ENCODE measurements around the gene MCF2L2.
"Not testable (repeated sequence)": the region's sequence is repeated elsewhere in the genome, so short reads cannot be mapped to it uniquely, and the experiment has no call there.

Gene MCF2L2

GRCh38 chr3:183444748-183445147 is 16.3 kb upstream of the MCF2L2 start:
- no CpG with 5 or more reads among the region's 1 CpG for WGBS (ENCODE audit: insufficient coverage)
- ChIA-PET CTCF (no interaction called here), POLR2A (no interaction called here)
- H3K27me3 ChIP-seq (replicated peaks in 2 of 5; ENCODE audit: control insufficient read depth in 4 of 5, insufficient read depth in 5 of 5, low read length in 4 of 5) = no peaks in the 10 kb centered on the region
- DNase-seq = no peak
- H3K27ac ChIP-seq (ENCODE audit: insufficient read depth in 1 of 2, low read depth in 1 of 2, low read length in 2 of 2, poor library complexity in 1 of 2, severe bottlenecking in 2 of 2) = no peak overlapping the region
- peaks cover 6 to 24% (median 11%) of the 10 kb centered on the region in 4 experiments for H3K4me1 ChIP-seq (ENCODE audit: control extremely low read depth in 1 of 4, control insufficient read depth in 4 of 4, insufficient read depth in 4 of 4, low read length in 3 of 4)
- H3K4me3 ChIP-seq (ENCODE audit: control insufficient read depth in 1 of 7, extremely low read depth in 1 of 7, insufficient read depth in 4 of 7, low read depth in 2 of 7, low read length in 6 of 7) = no peak overlapping the region
- no peaks in the 10 kb centered on the region for H3K36me3 ChIP-seq (ENCODE audit: control insufficient read depth in 4 of 4, insufficient read depth in 4 of 4, low read length in 3 of 4)
- H3K9me3 ChIP-seq (ENCODE audit: control extremely low read depth in 1 of 5, control insufficient read depth in 4 of 5, insufficient read depth in 2 of 5, low read depth in 1 of 5, low read length in 4 of 5) = peaks cover 0 to 12% (median 7%) of the 10 kb centered on the region in 5 experiments

- POLR2A ChIA-PET = no interaction called here
- CTCF ChIA-PET = no interaction called here
- H3K27ac ChIP-seq (ENCODE audit: insufficient read depth in 1 of 2, low read depth in 1 of 2, low read length in 2 of 2, poor library complexity in 1 of 2, severe bottlenecking in 2 of 2) = no peak overlapping the region
- no peaks in the 10 kb centered on the region for H3K27me3 ChIP-seq (replicated peaks in 2 of 5; ENCODE audit: control insufficient read depth in 4 of 5, insufficient read depth in 5 of 5, low read length in 4 of 5)
- no peak overlapping the region for H3K4me3 ChIP-seq (ENCODE audit: control insufficient read depth in 1 of 7, extremely low read depth in 1 of 7, insufficient read depth in 4 of 7, low read depth in 2 of 7, low read length in 6 of 7)
- peaks cover 4 to 14% (median 6%) of the 10 kb centered on the region in 4 experiments for H3K4me1 ChIP-seq (ENCODE audit: control extremely low read depth in 1 of 4, control insufficient read depth in 4 of 4, insufficient read depth in 4 of 4, low read length in 3 of 4)
- DNase-seq = no peak
- WGBS (ENCODE audit: insufficient coverage) = 92% methylated on average over 5 of the region's 10 CpGs
- H3K36me3 ChIP-seq (ENCODE audit: control insufficient read depth in 4 of 4, insufficient read depth in 4 of 4, low read length in 3 of 4) = no peaks in the 10 kb centered on the region
- peaks cover 0 to 14% (median 7%) of the 10 kb centered on the region in 5 experiments for H3K9me3 ChIP-seq (ENCODE audit: control extremely low read depth in 1 of 5, control insufficient read depth in 4 of 5, insufficient read depth in 2 of 5, low read depth in 1 of 5, low read length in 4 of 5)
Measured at GRCh38 chr3:183443395-183444385, 15.3 kb upstream of the MCF2L2 start.

- Histone ChIP-seq H3K4me3 (ENCODE audit: control insufficient read depth in 1 of 7, extremely low read depth in 1 of 7, insufficient read depth in 4 of 7, low read depth in 2 of 7, low read length in 6 of 7) (no peak overlapping the region), H3K4me1 (ENCODE audit: control extremely low read depth in 1 of 4, control insufficient read depth in 4 of 4, insufficient read depth in 4 of 4, low read length in 3 of 4) (peaks cover 0 to 7% (median 3%) of the 10 kb centered on the region in 4 experiments), H3K36me3 (ENCODE audit: control insufficient read depth in 4 of 4, insufficient read depth in 4 of 4, low read length in 3 of 4) (no peaks in the 10 kb centered on the region), H3K9me3 (ENCODE audit: control extremely low read depth in 1 of 5, control insufficient read depth in 4 of 5, insufficient read depth in 2 of 5, low read depth in 1 of 5, low read length in 4 of 5) (peaks cover 0 to 14% (median 7%) of the 10 kb centered on the region in 5 experiments), H3K27me3 (replicated peaks in 2 of 5; ENCODE audit: control insufficient read depth in 4 of 5, insufficient read depth in 5 of 5, low read length in 4 of 5) (no peaks in the 10 kb centered on the region), H3K27ac (ENCODE audit: insufficient read depth in 1 of 2, low read depth in 1 of 2, low read length in 2 of 2, poor library complexity in 1 of 2, severe bottlenecking in 2 of 2) (no peak overlapping the region)
- no CpG with 5 or more reads among the region's 1 CpG for WGBS (ENCODE audit: insufficient coverage)
- CTCF ChIA-PET = no interaction called here
- POLR2A ChIA-PET = no interaction called here
- peak in 1 of 3 donors; percentile 20 for DNase-seq
Measured at GRCh38 chr3:183442994-183443393, 14.6 kb upstream of the MCF2L2 start.

- not testable (repeated sequence) for H3K27me3 ChIP-seq (replicated peaks in 2 of 5; ENCODE audit: control insufficient read depth in 4 of 5, insufficient read depth in 5 of 5, low read length in 4 of 5); H3K4me3 ChIP-seq (ENCODE audit: control insufficient read depth in 1 of 7, extremely low read depth in 1 of 7, insufficient read depth in 4 of 7, low read depth in 2 of 7, low read length in 6 of 7); H3K4me1 ChIP-seq (ENCODE audit: control extremely low read depth in 1 of 4, control insufficient read depth in 4 of 4, insufficient read depth in 4 of 4, low read length in 3 of 4); H3K27ac ChIP-seq (ENCODE audit: insufficient read depth in 1 of 2, low read depth in 1 of 2, low read length in 2 of 2, poor library complexity in 1 of 2, severe bottlenecking in 2 of 2); H3K36me3 ChIP-seq (ENCODE audit: control insufficient read depth in 4 of 4, insufficient read depth in 4 of 4, low read length in 3 of 4)
- H3K9me3 ChIP-seq (ENCODE audit: control extremely low read depth in 1 of 5, control insufficient read depth in 4 of 5, insufficient read depth in 2 of 5, low read depth in 1 of 5, low read length in 4 of 5) = peaks cover 0 to 14% (median 7%) of the 10 kb centered on the region in 5 experiments
- peak in 2 of 3 donors; percentile 48 to 61 for DNase-seq
- WGBS (ENCODE audit: insufficient coverage) = no CpG with 5 or more reads among the region's 3 CpGs
- ChIA-PET CTCF (interaction anchor here (1.1 to 2.2 kb wide), 3 partner anchors 12 to 24 kb away, joined by 4 to 8 read pairs (median 5); partner anchors contain the start of gene MCF2L2), POLR2A (interaction anchor here (0.7 to 1.1 kb wide), 2 partner anchors 10 to 146 kb away, joined by 4 to 12 read pairs; no protein-coding TSS in a partner anchor)
Measured at GRCh38 chr3:183440521-183440920, 12.1 kb upstream of the MCF2L2 start.

GRCh38 chr3:183439515-183439914 is 11.1 kb upstream of the MCF2L2 start:
- Histone ChIP-seq H3K4me1 (ENCODE audit: control extremely low read depth in 1 of 4, control insufficient read depth in 4 of 4, insufficient read depth in 4 of 4, low read length in 3 of 4) (no peaks in the 10 kb centered on the region), H3K27me3 (replicated peaks in 2 of 5; ENCODE audit: control insufficient read depth in 4 of 5, insufficient read depth in 5 of 5, low read length in 4 of 5) (no peaks in the 10 kb centered on the region), H3K27ac (ENCODE audit: insufficient read depth in 1 of 2, low read depth in 1 of 2, low read length in 2 of 2, poor library complexity in 1 of 2, severe bottlenecking in 2 of 2) (no peak overlapping the region), H3K9me3 (ENCODE audit: control extremely low read depth in 1 of 5, control insufficient read depth in 4 of 5, insufficient read depth in 2 of 5, low read depth in 1 of 5, low read length in 4 of 5) (peaks cover 0 to 14% (median 6%) of the 10 kb centered on the region in 5 experiments), H3K36me3 (ENCODE audit: control insufficient read depth in 4 of 4, insufficient read depth in 4 of 4, low read length in 3 of 4) (no peaks in the 10 kb centered on the region), H3K4me3 (ENCODE audit: control insufficient read depth in 1 of 7, extremely low read depth in 1 of 7, insufficient read depth in 4 of 7, low read depth in 2 of 7, low read length in 6 of 7) (no peak overlapping the region)
- no peak for DNase-seq
- WGBS (ENCODE audit: insufficient coverage) = no CpG with 5 or more reads among the region's 3 CpGs
- ChIA-PET CTCF (interaction anchor here (1.1 to 2.2 kb wide), 3 partner anchors 9 to 17 kb away, joined by 3 to 8 read pairs (median 5); partner anchors contain the start of gene MCF2L2), POLR2A (interaction anchor here (1.1 kb wide), 1 partner anchor 9 kb away, joined by 4 read pairs; no protein-coding TSS in a partner anchor)

GRCh38 chr3:183438735-183439134 is 10.3 kb upstream of the MCF2L2 start:
- ChIA-PET POLR2A (interaction anchor here (0.6 kb wide), 1 partner anchor 454 kb away, joined by 4 read pairs; no protein-coding TSS in a partner anchor), CTCF (interaction anchor here (1.5 to 2.2 kb wide), 2 partner anchors 8 to 11 kb away, joined by 3 to 8 read pairs; partner anchors contain the start of gene MCF2L2)
- DNase-seq = no peak
- Histone ChIP-seq H3K27me3 (replicated peaks in 2 of 5; ENCODE audit: control insufficient read depth in 4 of 5, insufficient read depth in 5 of 5, low read length in 4 of 5) (no peaks in the 10 kb centered on the region), H3K27ac (ENCODE audit: insufficient read depth in 1 of 2, low read depth in 1 of 2, low read length in 2 of 2, poor library complexity in 1 of 2, severe bottlenecking in 2 of 2) (no peak overlapping the region), H3K9me3 (ENCODE audit: control extremely low read depth in 1 of 5, control insufficient read depth in 4 of 5, insufficient read depth in 2 of 5, low read depth in 1 of 5, low read length in 4 of 5) (peaks cover 0 to 11% (median 5%) of the 10 kb centered on the region in 5 experiments), H3K4me3 (ENCODE audit: control insufficient read depth in 1 of 7, extremely low read depth in 1 of 7, insufficient read depth in 4 of 7, low read depth in 2 of 7, low read length in 6 of 7) (no peak overlapping the region), H3K4me1 (ENCODE audit: control extremely low read depth in 1 of 4, control insufficient read depth in 4 of 4, insufficient read depth in 4 of 4, low read length in 3 of 4) (no peaks in the 10 kb centered on the region), H3K36me3 (ENCODE audit: control insufficient read depth in 4 of 4, insufficient read depth in 4 of 4, low read length in 3 of 4) (no peaks in the 10 kb centered on the region)
- WGBS (ENCODE audit: insufficient coverage) = 100% methylated on average over 1 of the region's 1 CpG
